ENCODE results near the gene THOC1.
"Not testable (repeated sequence)": the region's sequence is repeated elsewhere in the genome, so short reads cannot be mapped to it uniquely, and the experiment has no call there.

Gene THOC1, protein sequence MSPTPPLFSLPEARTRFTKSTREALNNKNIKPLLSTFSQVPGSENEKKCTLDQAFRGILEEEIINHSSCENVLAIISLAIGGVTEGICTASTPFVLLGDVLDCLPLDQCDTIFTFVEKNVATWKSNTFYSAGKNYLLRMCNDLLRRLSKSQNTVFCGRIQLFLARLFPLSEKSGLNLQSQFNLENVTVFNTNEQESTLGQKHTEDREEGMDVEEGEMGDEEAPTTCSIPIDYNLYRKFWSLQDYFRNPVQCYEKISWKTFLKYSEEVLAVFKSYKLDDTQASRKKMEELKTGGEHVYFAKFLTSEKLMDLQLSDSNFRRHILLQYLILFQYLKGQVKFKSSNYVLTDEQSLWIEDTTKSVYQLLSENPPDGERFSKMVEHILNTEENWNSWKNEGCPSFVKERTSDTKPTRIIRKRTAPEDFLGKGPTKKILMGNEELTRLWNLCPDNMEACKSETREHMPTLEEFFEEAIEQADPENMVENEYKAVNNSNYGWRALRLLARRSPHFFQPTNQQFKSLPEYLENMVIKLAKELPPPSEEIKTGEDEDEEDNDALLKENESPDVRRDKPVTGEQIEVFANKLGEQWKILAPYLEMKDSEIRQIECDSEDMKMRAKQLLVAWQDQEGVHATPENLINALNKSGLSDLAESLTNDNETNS

DNA sequence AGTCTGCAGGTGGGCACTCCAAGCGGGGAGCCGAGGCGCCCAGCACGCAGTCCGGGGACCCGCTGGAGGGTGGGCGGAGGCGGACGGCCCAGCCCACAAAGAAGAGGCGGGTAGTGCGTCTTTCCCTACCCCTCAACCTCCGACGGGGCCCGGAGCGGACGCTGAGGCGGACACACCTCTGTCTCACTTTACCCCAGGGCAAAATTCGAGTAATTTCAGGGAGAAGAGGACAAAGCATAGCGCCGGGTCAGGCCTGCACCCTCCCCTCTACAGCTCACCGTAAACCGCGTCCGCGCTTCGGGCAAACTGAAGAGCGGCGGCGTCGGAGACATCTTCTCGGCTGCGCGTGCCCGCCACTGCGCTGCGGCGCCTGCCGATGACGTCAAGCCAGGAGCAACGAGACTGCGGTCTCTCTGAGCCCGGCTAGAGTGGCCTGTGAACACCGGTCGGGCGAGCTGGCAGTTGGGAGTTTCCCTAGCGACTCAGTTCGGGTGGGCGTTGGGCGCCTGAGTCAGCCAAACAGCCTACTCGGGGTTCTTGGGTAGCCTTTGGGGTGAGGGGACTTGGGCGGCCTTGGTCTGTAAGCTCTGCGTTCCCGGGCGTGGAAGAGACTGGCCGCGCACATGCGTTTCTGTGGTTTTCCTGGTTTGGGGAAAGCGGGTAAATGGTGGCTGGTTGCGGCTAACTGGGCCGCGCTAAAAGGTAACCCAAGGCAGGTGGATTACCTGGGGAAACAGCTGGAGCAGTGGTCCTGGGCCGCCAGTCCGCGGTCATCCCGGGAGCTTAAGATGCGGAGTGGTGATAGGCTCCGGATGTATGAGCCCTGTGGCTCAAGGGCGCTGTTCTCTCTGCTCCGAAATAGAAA is at the start of gene THOC1:
Gene THOC1, minus strand, starts transcription at position 360 of the 865 bp plus-strand sequence. Its CDS starts 28 bp downstream, at position 332.
- peak; percentile 90 for DNase-seq (ENCODE audit: low spot score)

DNA sequence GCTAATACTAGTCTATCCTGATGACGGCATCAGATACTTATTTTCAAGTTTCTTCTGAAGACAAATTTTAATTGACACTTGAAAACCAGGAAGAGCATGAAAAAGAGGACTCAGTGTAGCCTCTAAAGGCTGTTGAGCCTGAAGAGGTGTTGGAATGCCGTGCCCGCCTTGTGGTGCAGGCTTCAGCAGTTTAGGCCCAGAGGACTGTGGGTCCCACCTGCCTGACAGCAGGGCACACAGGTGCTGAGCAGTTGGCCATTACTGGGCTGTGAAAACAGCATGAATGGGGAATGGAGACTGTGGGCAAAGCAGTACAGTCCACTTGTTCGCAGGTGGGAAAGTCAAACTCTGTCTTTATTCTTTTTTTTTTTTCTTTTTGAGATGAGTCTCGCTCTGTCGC is 49.8 kb upstream of the THOC1 start:
- DNase-seq (ENCODE audit: low spot score), result no peak

DNA sequence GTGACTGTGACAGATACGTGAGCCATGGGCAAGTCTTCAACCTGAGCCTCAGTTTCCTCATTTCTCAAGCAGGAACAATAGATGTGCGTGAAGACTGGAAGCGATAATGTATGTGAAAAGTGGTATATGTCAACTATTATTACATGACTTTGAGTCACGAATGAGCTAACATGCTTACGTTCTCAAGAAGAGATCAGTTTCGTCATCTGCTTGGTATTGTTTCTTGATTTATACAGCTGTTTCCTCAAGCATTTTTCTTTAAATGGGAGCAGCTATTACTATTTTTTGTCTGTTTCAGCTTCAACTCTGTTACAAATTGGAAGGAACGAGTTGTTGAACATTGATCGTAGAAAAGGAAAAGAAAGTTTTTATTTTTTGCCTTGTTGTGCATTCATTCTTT is 48.5 kb upstream of the THOC1 start:
- no peak for DNase-seq (ENCODE audit: low spot score)

DNA sequence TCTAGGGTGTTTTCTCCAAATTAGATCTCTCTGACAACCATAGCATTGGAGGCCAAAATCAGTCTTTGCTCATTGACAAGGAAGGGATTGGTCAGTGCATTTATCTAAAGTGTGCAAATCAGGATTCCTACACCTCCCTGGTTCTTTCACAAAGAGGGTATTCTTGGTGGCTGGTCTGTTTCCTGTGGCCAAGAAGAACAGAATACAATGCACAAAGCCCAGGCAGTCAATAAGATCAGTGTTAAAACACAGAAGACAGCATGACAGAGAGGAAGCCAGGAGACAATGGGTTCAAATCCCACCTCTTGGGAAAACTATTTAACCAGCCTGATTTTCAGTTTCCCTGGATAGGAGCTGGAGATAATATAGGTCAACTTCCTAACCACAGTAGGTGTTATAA is 46.1 kb upstream of the THOC1 start:
- no peak for DNase-seq (ENCODE audit: low spot score)

DNA sequence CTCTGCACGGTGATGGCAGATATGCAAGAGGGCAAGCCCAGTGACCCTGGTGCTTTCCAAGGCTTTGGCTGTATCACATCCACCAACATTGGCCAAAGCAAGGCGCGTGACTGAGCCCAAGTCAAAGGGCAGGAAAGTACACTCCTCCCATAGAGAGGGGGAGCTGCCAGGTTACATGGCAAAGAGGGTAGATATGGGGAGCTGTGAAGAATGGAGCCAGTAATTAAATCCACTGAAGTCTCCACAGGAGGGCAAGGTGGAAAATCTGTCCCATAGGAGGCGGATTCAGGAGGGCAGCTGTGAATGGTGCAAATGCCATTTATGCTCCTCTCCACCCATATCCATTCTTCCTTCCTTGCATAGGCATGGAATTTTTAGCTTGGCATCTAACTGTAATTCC is 44.6 kb upstream of the THOC1 start:
- no peak for DNase-seq (ENCODE audit: low spot score)

DNA sequence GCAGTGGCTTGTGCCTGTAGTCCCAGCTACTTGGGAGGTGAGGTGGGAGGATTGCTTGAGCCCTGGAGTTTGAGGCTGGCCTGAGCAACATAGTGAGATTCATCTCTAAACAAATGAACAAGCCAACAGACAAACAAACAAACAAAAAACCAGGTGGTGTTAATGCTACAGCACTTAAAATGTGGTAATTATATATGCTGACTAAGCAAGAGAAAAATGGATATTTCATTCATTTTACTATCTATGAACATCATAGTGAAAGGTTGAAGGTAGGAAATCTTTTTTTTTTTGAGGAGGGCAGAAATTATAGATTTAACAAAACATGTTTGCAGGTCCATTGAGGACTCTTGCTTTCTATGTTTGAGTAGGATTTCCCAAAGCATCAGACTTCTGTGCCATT is 42.2 kb upstream of the THOC1 start:
- DNase-seq (ENCODE audit: low spot score), result no peak

DNA sequence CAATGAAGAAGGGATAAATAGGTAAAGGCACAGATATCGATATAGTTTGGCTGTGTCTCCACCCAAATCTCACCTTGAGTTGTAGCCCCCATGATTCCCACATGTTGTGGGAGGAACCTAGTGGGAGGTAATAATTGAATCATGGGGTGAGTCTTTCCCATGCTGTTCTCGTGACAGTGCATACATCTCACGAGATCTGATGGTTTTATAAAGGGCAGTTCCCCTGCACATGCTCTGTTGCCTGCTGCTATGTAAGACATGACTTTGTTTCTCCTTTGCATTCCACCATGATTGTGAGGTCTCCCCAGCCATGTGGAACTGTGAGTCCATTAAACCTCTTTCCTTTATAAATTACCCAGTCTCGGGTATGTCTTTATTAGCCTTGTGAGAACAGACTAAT is 40.2 kb upstream of the THOC1 start:
- not testable (repeated sequence) for DNase-seq (ENCODE audit: low spot score)

DNA sequence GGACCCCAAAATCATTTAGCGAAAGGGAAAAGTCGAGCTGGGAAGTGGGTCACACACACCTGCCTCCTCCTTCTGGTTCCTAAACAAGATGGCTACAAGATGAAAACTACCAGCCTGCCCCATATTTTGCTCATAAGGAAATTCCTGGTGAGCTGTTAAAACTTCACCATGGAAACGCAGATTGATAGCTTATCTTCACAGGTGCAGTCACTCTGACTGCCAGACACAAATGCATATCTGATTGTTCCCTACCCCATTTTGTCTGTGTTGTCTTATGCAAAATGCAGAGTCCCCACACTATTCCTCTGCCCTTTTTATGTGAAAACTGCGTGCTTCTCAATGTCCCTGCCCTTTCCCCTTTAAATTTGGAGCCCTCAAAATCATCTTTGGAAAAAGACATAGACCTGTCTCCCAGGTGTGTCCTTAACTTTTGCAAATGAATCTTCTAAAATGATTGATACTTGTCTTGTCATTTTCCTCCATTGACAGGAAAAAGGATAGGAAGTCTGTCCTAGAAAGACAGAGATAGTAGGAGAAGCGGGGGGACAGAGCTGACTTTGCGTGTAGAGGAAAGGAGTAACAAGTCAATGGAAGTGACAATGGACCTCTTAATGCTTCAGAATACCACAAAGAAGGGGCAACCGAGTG is 38.9 kb upstream of the THOC1 start:
- no peak for DNase-seq (ENCODE audit: low spot score)

DNA sequence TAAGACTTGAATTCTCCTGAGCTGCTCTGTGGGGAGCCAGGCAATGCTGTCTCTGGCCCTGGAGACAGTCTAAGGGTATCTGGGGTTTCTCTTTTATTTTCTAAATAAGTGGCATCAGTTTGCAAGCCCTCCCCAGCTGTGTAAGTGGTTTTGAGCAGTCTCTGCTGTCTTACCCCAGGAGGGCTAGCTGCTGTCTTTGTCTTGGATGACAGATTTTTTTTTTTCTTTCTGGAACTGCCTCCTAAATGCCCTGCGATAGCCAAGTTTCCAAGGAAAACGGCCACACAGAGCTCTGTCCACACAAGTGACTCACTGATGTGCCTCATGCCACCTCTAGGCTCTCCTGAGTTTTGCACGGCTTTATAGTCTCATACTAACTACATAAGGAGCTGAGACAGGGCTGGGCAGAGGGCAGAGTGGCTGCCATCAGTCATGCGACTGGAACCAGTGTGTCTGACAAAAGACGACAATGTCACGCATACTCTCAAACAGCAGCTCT is 37.2 kb upstream of the THOC1 start:
- DNase-seq (ENCODE audit: low spot score), result no peak

DNA sequence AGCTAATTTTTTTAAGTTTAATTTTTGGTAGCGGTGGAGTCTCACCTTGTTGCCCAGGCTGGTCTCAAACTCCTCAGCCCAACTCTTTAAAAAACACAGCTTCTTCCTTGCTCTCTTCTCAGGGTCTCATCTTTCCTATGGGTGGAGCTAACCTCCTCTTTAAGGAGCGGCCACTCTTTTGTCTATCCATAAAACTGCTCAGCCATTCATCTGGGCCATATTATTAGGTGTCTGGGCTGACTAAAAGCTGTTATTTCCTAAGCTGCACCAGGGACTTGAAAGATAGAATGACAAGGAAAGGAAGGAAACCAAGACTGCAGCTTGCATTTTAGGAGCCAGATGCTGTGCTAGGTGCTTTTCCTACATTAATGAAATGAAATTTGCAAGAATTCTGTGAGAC is 35.8 kb upstream of the THOC1 start:
- DNase-seq (ENCODE audit: low spot score), result no peak

DNA sequence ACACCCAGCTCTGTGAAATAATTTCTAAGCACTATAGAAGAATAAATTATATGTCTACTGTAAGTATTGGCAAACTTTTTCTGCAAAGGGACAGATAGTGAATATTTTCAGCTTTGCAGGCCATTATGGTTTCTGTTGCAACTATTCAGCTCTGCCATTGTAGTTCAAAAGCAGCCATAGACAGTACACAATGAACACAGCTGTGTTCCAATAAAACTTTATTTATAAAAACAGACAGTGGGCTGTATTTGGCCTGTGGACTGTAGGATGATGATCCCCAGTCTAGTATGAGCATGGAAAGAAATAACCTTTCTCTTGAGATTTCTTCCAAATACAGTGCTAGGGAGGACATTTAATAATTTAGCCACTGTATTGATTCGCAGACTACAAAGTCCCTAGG is 35.2 kb upstream of the THOC1 start:
- no peak for DNase-seq (ENCODE audit: low spot score)

DNA sequence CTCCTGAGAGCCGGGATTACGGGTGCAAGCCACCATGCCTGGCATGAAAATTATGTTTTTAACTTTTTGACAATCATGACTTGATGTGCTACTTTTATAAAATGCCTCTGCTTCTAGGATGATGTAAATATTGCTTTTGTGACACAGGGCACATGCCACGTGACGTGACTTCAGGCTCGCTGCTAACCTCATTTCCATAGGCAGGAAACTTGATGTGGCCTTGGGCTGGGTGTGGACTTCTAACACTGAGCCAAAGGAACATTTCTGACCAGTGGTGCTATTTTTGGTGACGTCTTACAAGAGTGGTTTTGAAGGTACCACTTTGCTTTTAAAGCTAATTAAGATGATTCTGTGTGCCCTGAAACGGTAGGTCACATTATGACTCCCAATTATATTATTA is 34.2 kb upstream of the THOC1 start:
- no peak for DNase-seq (ENCODE audit: low spot score)

DNA sequence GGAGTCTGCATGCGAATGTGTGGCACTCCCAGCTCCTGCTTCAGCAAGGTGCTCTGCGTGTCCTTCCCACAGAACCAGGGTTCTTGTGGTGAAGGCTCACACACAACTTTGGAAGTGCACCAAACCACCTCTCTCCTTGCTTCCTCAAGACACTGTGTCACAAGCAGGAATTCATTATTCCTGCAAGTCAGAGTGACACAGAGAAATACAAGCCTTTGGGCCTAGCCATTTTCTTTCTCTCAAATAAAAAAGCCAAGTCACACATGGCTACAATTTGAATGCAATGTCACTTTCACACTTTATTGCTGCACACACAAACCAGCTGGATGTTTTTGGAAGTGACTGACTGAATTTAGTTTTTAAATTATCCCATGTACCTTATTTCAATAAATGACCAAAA is 30.1 kb upstream of the THOC1 start:
- DNase-seq (ENCODE audit: low spot score), result no peak

DNA sequence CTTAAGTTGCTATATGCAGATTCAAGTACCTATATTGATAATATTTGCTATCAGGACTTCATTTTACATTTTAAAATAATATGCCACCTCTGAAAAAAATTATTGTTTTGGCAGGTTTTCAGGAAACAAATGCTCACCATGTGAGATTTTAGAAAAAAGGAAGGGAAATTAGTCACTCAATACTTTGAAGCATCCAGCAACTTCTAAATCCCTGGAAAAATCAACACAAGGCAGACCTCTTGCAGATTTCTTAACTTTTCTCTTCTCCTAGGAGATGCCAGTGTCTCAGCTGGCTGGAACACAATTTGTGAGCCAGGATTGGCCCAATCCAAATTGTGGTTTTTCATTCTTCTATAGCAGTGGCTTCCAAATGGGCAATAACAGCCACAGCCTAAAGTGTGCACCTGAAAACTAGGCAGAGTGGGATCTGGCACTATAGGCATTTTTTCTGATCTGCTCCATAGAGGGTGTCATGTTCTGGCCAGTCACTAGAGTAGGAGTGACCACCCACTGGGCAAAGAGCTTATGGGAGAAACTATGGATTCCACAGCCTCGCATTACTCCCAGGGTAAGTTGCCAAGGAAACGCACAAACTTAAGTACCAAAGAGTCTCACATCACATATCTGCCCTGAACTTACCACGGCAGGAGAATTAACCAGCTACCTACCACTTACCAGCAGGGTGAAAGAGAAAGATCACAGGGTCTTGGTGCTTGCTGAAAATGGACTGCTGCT is 28.1 kb upstream of the THOC1 start:
- no peak for DNase-seq (ENCODE audit: low spot score)

DNA sequence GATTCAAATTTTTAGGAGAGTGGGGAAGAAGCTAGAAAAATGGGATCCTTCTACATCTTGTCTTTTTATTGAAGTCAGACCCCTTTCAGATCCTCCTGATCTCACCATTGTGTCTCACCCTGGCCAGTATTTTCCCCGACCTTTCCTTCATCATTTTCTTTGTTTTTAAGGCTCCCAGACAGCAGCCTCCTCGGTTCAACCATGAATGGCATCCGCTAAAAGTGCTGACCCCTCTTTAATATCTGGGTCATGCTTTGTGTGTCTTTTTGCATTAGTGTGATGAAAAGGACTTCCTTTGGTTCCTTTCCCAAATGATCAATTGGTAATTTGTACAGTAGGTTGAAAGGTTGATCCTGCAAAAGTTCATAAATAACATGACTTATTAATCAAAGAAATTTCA is 26.7 kb upstream of the THOC1 start:
- no peak for DNase-seq (ENCODE audit: low spot score)

DNA sequence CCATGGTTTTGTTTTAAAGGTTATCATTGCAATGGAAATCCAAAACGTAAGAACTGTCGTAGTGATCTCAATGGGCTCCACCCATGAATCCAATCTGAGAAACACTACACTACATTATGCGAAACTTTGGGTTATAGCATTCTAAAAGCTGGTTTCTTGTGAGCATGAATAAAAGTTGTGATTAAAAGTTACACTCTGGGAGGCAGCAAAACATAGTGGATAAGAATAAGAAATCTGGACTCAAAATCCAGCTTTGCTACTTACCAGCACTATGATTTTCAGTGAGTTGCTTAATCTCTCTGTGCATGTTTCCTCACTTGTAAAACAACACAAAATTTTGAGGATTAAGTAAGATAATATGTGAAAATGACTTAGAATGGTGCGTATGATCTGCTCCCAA is 25.7 kb upstream of the THOC1 start:
- no peak for DNase-seq (ENCODE audit: low spot score)

DNA sequence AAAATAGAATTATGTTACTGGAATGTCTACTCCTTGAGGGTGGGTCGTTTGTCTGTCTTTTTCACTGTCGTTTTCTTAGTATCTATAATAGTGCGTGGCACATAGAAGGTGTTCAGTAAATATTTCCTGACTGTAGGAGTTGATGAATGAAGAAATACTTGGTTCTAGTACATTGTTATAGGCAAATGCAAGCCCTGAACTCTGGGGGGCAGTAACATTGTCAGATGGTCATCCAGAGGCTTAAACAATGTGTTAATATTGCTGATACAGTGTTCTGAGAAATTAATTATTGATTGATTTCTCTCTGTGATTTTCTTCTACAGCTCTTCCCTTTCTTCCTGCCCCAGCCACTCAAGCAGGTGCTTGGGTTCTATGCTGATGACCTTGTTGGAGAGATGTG is 24.4 kb upstream of the THOC1 start:
- DNase-seq (ENCODE audit: low spot score), result no peak

DNA sequence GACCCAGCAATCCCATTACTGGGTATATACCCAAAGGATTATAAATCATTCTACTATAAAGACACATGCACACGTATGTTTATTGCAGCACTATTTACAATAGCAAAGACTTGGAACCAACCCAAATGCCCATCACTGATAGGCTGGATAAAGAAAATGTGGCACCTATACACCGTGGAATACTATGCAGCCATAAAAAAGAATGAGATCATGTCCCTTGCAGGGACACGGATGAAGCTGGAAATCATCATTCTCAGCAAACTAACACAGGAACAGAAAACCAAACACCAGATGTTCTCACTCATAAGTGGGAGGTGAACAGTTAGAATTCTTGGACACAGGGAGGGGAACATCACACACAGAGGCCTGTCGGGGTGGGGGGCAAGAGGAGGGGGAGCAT is 22.1 kb upstream of the THOC1 start:
- DNase-seq (ENCODE audit: low spot score), result not testable (repeated sequence)

DNA sequence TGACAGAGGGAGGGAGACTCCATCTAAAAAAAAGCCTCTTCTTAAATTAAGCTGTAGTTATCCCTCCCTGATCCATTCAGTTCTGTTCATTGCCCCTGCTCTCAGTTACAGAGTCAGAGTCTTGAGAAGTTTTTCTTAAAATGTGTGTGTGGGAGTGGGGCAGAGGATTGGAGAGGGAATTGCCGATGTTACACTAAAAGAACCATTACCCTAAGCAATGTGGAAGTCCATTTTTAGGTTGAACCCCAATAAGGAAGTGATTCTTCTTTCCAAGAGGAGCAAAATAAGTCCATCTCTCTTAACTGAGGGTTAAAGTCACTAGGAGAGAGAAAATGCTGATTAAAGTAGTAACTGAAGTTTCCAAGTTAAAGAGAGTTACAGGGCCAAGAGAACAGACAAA is 21.2 kb upstream of the THOC1 start:
- no peak for DNase-seq (ENCODE audit: low spot score)

DNA sequence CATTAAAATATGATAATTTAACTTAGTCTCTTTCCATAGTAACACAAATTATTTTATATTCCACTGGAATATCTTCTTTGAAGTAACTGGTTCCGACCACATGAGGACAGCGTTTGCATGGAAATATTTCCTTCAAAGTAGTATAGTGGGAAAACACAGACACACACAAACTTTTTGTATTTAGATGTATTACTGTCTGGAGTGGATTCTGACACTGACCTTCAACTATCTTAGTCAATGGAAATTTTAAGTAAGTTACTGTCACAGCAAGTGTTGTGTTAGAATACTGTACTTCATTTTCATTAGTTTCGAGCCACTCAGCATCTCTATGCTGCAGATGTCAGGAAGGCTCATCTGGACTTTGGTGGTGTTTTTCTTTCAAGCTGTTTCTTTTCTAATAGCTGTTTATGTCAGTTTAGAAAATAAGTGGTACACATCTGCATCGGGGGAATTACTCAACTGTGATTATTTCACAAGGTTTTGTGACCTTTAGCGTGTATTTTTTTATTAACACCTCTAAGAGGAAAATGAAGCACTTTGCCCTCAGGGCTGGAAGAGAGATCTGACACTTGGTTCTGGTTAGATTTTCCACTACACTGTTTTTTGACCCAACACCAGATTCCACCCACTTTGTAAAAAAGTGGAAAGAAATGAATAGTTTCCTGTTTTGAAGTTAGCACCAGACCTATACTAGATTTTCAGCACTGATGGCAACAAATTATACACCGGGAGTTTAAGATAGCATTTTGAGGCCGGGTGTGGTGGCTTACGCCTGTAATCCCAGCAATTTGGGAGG is 18.9 kb upstream of the THOC1 start:
- DNase-seq (ENCODE audit: low spot score), result no peak

DNA sequence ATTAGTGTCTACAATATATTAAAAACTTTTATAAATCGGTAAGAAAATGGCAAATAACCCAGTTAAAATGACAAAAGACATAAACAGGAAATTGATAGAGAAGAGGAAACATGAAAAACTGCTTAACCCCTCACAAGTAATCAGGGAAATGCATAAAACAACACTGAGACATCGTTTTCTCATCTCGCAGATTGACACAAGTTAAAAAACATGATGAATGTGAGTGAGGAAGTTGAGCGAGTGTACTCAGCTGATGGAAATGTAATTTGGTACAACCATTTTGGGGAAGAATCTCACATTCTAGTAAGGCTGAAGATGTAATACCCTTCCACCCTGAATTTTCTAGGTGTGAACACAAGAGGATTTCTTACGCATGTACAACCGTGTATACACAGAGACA is 18.0 kb upstream of the THOC1 start:
- DNase-seq (ENCODE audit: low spot score), result no peak
